NB4 (cell line): ENCODE results near the gene SSMEM1.

Experiments used
- DNase-seq: peaks from one replicate; pipeline ENCODE4 v3.0.0; 2010; ENCODE audit warnings: low read depth
- H3K4me3 ChIP-seq: one replicate; pipeline ENCODE4 v1.5.1; 2011; ENCODE audit warnings: mild to moderate bottlenecking, low read depth, low read length, moderate library complexity
- MYC ChIP-seq: IDR thresholded peaks from 2 replicates; pipeline ENCODE4 v1.6.1; 2011; ENCODE audit warnings: low read depth, low read length
- POLR2A ChIP-seq: IDR thresholded peaks from 2 replicates; pipeline ENCODE4 v1.6.1; 2011; ENCODE audit warnings: mild to moderate bottlenecking; ENCODE audit not compliant: insufficient read length; ENCODE audit errors: extremely low read depth
- TF ChIP-seq, protein P1 (sequence below): IDR thresholded peaks from one replicate; pipeline ENCODE4 v1.5.1; 2012; ENCODE audit warnings: low read depth, low read length
- TF ChIP-seq, protein P2 (sequence below): IDR thresholded peaks from 2 replicates; pipeline ENCODE4 v1.6.1; 2011; ENCODE audit warnings: low read depth, low read length

SSMEM1 gene

DNA sequence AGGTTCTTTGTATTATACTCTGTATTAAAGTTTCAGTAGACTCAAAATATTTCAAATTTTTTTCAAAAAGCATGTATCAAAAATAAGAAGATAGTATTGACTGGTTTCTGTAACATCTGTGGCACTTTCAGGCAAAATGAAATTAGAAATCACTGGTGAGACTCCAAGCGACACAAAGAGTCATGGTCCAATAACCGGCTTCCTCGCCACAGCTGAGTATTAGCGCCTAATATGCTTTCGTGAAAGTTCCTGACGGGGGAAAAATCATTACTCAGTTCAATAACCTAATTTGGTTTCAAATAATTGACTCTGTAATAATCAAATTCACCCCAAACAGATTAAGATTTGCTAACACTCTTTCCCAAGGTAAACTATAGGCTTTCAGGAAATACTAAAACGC is 15.9 kb upstream of the SSMEM1 start:
- H3K4me3 ChIP-seq, result no peak overlapping the region
- TF ChIP-seq, protein P1, sequence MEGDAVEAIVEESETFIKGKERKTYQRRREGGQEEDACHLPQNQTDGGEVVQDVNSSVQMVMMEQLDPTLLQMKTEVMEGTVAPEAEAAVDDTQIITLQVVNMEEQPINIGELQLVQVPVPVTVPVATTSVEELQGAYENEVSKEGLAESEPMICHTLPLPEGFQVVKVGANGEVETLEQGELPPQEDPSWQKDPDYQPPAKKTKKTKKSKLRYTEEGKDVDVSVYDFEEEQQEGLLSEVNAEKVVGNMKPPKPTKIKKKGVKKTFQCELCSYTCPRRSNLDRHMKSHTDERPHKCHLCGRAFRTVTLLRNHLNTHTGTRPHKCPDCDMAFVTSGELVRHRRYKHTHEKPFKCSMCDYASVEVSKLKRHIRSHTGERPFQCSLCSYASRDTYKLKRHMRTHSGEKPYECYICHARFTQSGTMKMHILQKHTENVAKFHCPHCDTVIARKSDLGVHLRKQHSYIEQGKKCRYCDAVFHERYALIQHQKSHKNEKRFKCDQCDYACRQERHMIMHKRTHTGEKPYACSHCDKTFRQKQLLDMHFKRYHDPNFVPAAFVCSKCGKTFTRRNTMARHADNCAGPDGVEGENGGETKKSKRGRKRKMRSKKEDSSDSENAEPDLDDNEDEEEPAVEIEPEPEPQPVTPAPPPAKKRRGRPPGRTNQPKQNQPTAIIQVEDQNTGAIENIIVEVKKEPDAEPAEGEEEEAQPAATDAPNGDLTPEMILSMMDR, result no peak
- TF ChIP-seq POLR2A (no peak), MYC (no peak)
- TF ChIP-seq, protein P2, sequence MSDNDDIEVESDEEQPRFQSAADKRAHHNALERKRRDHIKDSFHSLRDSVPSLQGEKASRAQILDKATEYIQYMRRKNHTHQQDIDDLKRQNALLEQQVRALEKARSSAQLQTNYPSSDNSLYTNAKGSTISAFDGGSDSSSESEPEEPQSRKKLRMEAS, result no peak
- DNase-seq, result no peak

DNA sequence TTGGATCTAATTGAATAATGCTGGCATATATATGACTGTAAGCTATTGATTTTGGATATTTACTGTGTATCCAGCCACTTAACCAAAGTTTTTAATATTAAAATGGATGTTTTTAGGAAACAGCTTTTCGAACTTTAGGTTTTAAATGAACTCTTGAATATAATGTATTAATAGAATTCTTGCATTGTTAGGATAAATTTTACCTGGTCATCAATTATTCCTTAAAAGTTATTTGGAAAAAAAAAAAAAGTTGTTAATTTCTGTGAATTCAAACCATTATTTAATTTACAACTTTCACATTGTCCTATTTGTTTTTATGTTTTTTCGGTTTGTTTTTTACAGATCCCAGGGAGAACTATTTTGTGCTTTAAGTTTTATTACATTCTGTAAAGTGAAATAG is 12.3 kb upstream of the SSMEM1 start:
- DNase-seq, result no peak
- TF ChIP-seq, protein P2, result no peak
- TF ChIP-seq, protein P1, result no peak
- TF ChIP-seq MYC, result no peak
- no peak for TF ChIP-seq POLR2A
- no peak overlapping the region for H3K4me3 ChIP-seq

DNA sequence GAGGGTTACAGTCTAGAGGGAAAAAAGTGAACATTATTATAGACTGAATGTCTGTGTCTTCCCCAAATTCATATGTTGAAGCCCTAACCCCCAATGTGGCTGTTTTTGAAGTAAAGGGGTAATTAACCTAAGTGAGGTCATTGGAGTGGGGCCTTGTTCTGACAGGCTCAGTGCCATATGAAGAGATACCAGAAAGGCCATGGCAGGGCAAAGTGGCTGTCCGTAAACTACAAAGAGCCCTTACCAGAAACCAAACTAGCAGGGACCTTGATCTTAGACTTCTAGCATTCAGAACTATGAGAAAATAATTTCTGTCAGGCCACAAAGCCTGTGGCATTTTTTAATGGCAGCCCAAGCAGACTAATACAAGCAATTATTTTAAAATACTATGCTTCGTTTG is 11.2 kb upstream of the SSMEM1 start:
- TF ChIP-seq, protein P1, result no peak
- TF ChIP-seq, protein P2, result no peak
- TF ChIP-seq POLR2A (no peak), MYC (no peak)
- no peak for DNase-seq
- no peak overlapping the region for H3K4me3 ChIP-seq

DNA sequence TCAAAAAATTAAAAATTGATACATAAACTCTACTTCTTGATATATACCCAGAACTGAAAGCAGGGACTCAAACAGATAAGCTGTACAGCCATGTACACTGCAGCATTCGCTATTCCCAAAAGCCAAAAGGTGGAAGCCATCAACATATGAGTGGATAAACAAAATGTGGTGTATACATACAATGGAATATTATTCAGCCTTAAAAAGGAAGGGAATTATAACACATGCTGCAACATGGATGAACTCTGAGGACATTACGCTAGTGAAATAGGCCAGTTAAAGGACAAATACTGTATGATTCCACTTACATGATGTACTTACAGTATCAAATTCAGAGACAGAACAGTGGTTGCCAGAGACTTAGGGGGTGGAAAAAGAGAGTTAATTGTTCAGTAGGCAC is 10.6 kb upstream of the SSMEM1 start:
- H3K4me3 ChIP-seq, result no peak overlapping the region
- TF ChIP-seq, protein P2, result no peak
- no peak for TF ChIP-seq MYC
- no peak for TF ChIP-seq POLR2A
- TF ChIP-seq, protein P1, result no peak
- DNase-seq, result no peak

DNA sequence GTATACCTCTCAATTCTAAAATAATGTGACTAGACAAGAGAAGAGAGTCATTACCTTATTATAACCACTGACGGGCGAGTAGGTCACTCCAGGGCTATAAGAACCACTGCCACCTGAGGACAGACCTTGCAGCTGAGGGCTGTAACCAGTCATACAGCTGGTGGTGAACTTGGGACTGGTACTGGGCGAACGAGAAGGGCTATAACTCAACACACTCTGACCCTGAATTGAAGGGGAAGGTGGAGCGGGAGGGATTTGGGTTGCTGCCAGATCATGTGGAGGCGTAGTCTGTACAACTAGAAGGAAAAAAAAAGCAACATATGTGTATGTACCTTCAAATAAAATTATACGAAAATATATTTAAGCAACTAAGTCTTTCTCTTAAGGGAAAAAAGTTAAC is 5.9 kb upstream of the SSMEM1 start:
- no peak for DNase-seq
- TF ChIP-seq POLR2A (no peak), MYC (no peak)
- TF ChIP-seq, protein P2, result no peak
- TF ChIP-seq, protein P1, result no peak
- no peak overlapping the region for H3K4me3 ChIP-seq
